IMR-90 (cell line): ENCODE measurements around the gene KRT76. TPM values are rescaled to one million over a fixed set of nuclear protein-coding genes. Genes with fewer than 3 reads are reported as not detected.

Experiments used
- ATAC-seq: fragments of 200-7000 bp; cut with Tn5 transposase; 2 replicates; pipeline ENCODE4 v1.9.1; 2020; ENCODE audit warnings: low read depth, mild to moderate bottlenecking, moderate library complexity
- BruUV-seq: library from RNA; stranded (reverse); fragments of 400-500 nt; replicated peaks from 2 replicates; lab custom pipeline; 2021; lab: Mats Ljungman, UMichigan
- CTCF ChIA-PET: fragments of 300-600 bp; formaldehyde crosslinking; extraction: SDS; loops from one replicate; lab custom pipeline; 2021; ENCODE audit warnings: antibody characterized with exemption; lab: Yijun Ruan, JAX
- POLR2A ChIA-PET: fragments of 300-600 bp; sonication (Branson Sonifier 250); formaldehyde crosslinking; loops from one replicate; lab custom pipeline; 2022; ENCODE audit warnings: antibody characterized with exemption; ENCODE audit not compliant: unreplicated experiment; lab: Charles Lee
- DNase-seq: peaks from one replicate; pipeline ENCODE4 v3.0.0; 2013
- H2AFZ ChIP-seq: replicated peaks from 2 replicates; pipeline ENCODE3; 2013; ENCODE audit warnings: low read length, mild to moderate bottlenecking; ENCODE audit not compliant: poor library complexity
- H2AK5ac ChIP-seq: 2 replicates; pipeline ENCODE4 v1.6.1; 2013; ENCODE audit warnings: low read depth, low read length, inconsistent platforms
- H2AK9ac ChIP-seq: replicated peaks from 2 replicates; pipeline ENCODE3; 2013; ENCODE audit warnings: mild to moderate bottlenecking, low read depth, low read length, moderate library complexity; ENCODE audit not compliant: poor library complexity
- H2BK120ac ChIP-seq: 2 replicates; pipeline ENCODE4 v1.6.1; 2013; ENCODE audit warnings: low read depth, low read length, inconsistent platforms
- H2BK15ac ChIP-seq: 3 replicates; pipeline ENCODE4 v1.6.1; 2013; ENCODE audit warnings: low read depth, low read length, inconsistent platforms
- H2BK20ac ChIP-seq: 2 replicates; pipeline ENCODE4 v1.6.1; 2013; ENCODE audit warnings: low read depth, mild to moderate bottlenecking, inconsistent platforms, low read length, moderate library complexity
- H2BK5ac ChIP-seq: 2 replicates; pipeline ENCODE4 v1.6.1; 2013; ENCODE audit warnings: mild to moderate bottlenecking, low read depth, low read length, inconsistent platforms; ENCODE audit not compliant: poor library complexity, severe bottlenecking
- H3K14ac ChIP-seq: replicated peaks from 2 replicates; pipeline ENCODE4 v1.6.1; 2013; ENCODE audit warnings: low read depth, low read length, inconsistent platforms
- H3K18ac ChIP-seq: 2 replicates; pipeline ENCODE4 v1.6.1; 2013; ENCODE audit warnings: low read depth, low read length, control low read depth
- H3K23ac ChIP-seq: 2 replicates; pipeline ENCODE4 v1.6.1; 2013; ENCODE audit warnings: low read depth, low read length, inconsistent platforms
- H3K27ac ChIP-seq: 2 replicates; pipeline ENCODE4 v1.5.1; 2013; ENCODE audit warnings: mild to moderate bottlenecking, control low read depth, low read length; ENCODE audit not compliant: insufficient read depth
- H3K27me3 ChIP-seq: 2 replicates; pipeline ENCODE4 v1.6.1; 2013; ENCODE audit warnings: low read length; ENCODE audit not compliant: control insufficient read depth, insufficient read depth
- H3K36me3 ChIP-seq: 2 replicates; pipeline ENCODE4 v1.6.1; 2013; ENCODE audit warnings: low read length, mixed read lengths; ENCODE audit not compliant: control insufficient read depth, insufficient read depth
- H3K4ac ChIP-seq: 2 replicates; pipeline ENCODE4 v1.6.1; 2013; ENCODE audit warnings: low read depth, low read length, inconsistent platforms
- H3K4me1 ChIP-seq: 2 replicates; pipeline ENCODE4 v1.6.1; 2013; ENCODE audit warnings: low read length, mixed read lengths; ENCODE audit not compliant: control insufficient read depth, insufficient read depth
- H3K4me2 ChIP-seq: 2 replicates; pipeline ENCODE4 v1.6.1; 2013; ENCODE audit warnings: low read depth, mild to moderate bottlenecking, control low read depth, low read length, moderate library complexity
- H3K4me3 ChIP-seq: 2 replicates; pipeline ENCODE4 v1.5.1; 2013; ENCODE audit warnings: low read depth, mild to moderate bottlenecking, control low read depth, low read length, moderate library complexity; ENCODE audit not compliant: insufficient read depth
- H3K56ac ChIP-seq: 2 replicates; pipeline ENCODE4 v1.6.1; 2013; ENCODE audit warnings: low read length, inconsistent platforms; ENCODE audit not compliant: insufficient read depth; ENCODE audit errors: extremely low read depth
- H3K79me1 ChIP-seq, 2 experiments: 2 replicates each; pipeline ENCODE4 v1.6.1; 2013; ENCODE audit warnings: low read length in 2 of 2, inconsistent platforms in 1 of 2, low read depth in 1 of 2
- H3K9ac ChIP-seq: 2 replicates; pipeline ENCODE4 v1.6.1; 2013; ENCODE audit warnings: low read depth, low read length, control low read depth
- H3K9me1 ChIP-seq: 2 replicates; pipeline ENCODE4 v1.6.1; 2013; ENCODE audit warnings: low read length, inconsistent platforms; ENCODE audit not compliant: insufficient read depth
- H3K9me3 ChIP-seq: 2 replicates; pipeline ENCODE4 v1.6.1; 2013; ENCODE audit warnings: low read length; ENCODE audit not compliant: control insufficient read depth, insufficient read depth
- H4K20me1 ChIP-seq: 2 replicates; pipeline ENCODE4 v1.6.1; 2013; ENCODE audit warnings: low read length, inconsistent platforms; ENCODE audit not compliant: insufficient read depth
- H4K5ac ChIP-seq: 2 replicates; pipeline ENCODE4 v1.6.1; 2013; ENCODE audit warnings: mild to moderate bottlenecking, low read depth, low read length, control low read depth
- H4K8ac ChIP-seq, 2 experiments: 2 replicates each; pipeline ENCODE4 v1.6.1; 2013; ENCODE audit warnings: low read depth in 2 of 2, low read length in 2 of 2, control low read depth in 1 of 2, inconsistent platforms in 1 of 2
- H4K91ac ChIP-seq: 2 replicates; pipeline ENCODE4 v1.6.1; 2013; ENCODE audit warnings: low read depth, low read length, inconsistent platforms; ENCODE audit not compliant: insufficient read depth
- BHLHE40 ChIP-seq: fragments of 150-350 bp; IDR thresholded peaks from 2 replicates; pipeline ENCODE4 v1.6.1; 2016; ENCODE audit warnings: mild to moderate bottlenecking, low read depth, low read length
- CEBPB ChIP-seq: IDR thresholded peaks from 2 replicates; pipeline ENCODE4 v1.6.1; 2012; ENCODE audit warnings: low read depth, low read length, improper control_type of control experiment
- CHD1 ChIP-seq: IDR thresholded peaks from 2 replicates; pipeline ENCODE4 v1.6.1; 2012; ENCODE audit warnings: low read depth, low read length, improper control_type of control experiment
- CTCF ChIP-seq: conservative IDR thresholded peaks from 2 replicates; pipeline ENCODE4 v1.5.1; 2012; ENCODE audit warnings: mild to moderate bottlenecking, low read depth, low read length, improper control_type of control experiment
- ELK1 ChIP-seq: fragments of 150-350 bp; IDR thresholded peaks from 2 replicates; pipeline ENCODE4 v1.6.1; 2016; ENCODE audit warnings: low read depth, mild to moderate bottlenecking, low read length, moderate library complexity, borderline replicate concordance
- FOS ChIP-seq: fragments of 150-350 bp; IDR thresholded peaks from 2 replicates; pipeline ENCODE4 v1.6.1; 2016; ENCODE audit warnings: low read depth, low read length
- MAFK ChIP-seq: IDR thresholded peaks from 2 replicates; pipeline ENCODE4 v1.6.1; 2012; ENCODE audit warnings: low read depth, low read length, improper control_type of control experiment
- MAZ ChIP-seq: IDR thresholded peaks from 2 replicates; pipeline ENCODE4 v1.6.1; 2012; ENCODE audit warnings: low read depth, mild to moderate bottlenecking, low read length, improper control_type of control experiment, moderate library complexity, borderline replicate concordance
- MXI1 ChIP-seq: IDR thresholded peaks from 2 replicates; pipeline ENCODE4 v1.6.1; 2012; ENCODE audit warnings: low read depth, mild to moderate bottlenecking, low read length, moderate library complexity, borderline replicate concordance
- NFE2L2 ChIP-seq: fragments of 150-350 bp; IDR thresholded peaks from 2 replicates; pipeline ENCODE4 v1.6.1; 2016; ENCODE audit warnings: low read depth, mild to moderate bottlenecking, low read length
- POLR2A ChIP-seq: IDR thresholded peaks from 2 replicates; pipeline ENCODE4 v1.6.1; 2012; ENCODE audit warnings: mild to moderate bottlenecking, low read depth, low read length
- RAD21 ChIP-seq: IDR thresholded peaks from 2 replicates; pipeline ENCODE4 v1.6.1; 2012; ENCODE audit warnings: low read length, improper control_type of control experiment
- RCOR1 ChIP-seq: IDR thresholded peaks from 2 replicates; pipeline ENCODE4 v1.6.1; 2012; ENCODE audit warnings: mild to moderate bottlenecking, low read length, improper control_type of control experiment; ENCODE audit not compliant: insufficient replicate concordance
- RFX5 ChIP-seq: IDR thresholded peaks from 2 replicates; pipeline ENCODE4 v1.8.0; 2012; ENCODE audit warnings: low read depth, mild to moderate bottlenecking, low read length, moderate library complexity
- SMC3 ChIP-seq: fragments of 150-350 bp; IDR thresholded peaks from 2 replicates; pipeline ENCODE4 v1.6.1; 2016; ENCODE audit warnings: low read depth, mild to moderate bottlenecking, antibody characterized with exemption, low read length, moderate library complexity
- WGBS, 2 experiments: methylation state at CpG; one replicate each; pipeline versions ENCODE4 v1.1.5 to v1.1.7; 2013; ENCODE audit warnings: missing lambda C conversion rate in 2 of 2; ENCODE audit not compliant: insufficient read length in 1 of 2; ENCODE audit errors: extremely low coverage in 2 of 2; 5-methylcytosine and 5-hydroxymethylcytosine counted together
- dilution Hi-C: fragments of 300-500 bp; cut with HindIII; formaldehyde crosslinking; loops from one replicate; pipeline ENCODE4 v1.14.3; 2018; ENCODE audit warnings: low sequenced_read_pairs; ENCODE audit not compliant: unreplicated experiment
- in situ Hi-C: fragments of 300-500 bp; cut with MboI; formaldehyde crosslinking; loops from 3 replicates; pipeline ENCODE4 v1.14.3; 2019; ENCODE audit warnings: low sequenced_read_pairs, inconsistent platforms, mixed read lengths
- intact Hi-C: fragments of 100-400 bp; cut with micrococcal nuclease; formaldehyde crosslinking; loops from 2 replicates; pipeline ENCODE4 v1.10.0; 2022
- polyA plus RNA-seq, 3 experiments: library from polyadenylated mRNA; depleted of rRNA; stranded (reverse); fragments of >200 nt; gene quantifications; 2 replicates each; pipeline ENCODE4 v1.2.3, GENCODE V29; 2012; ENCODE audit warnings: low replicate concordance in 1 of 3
- total RNA-seq: library from RNA; depleted of rRNA; stranded (reverse); fragments of >200 nt; gene quantifications from 2 replicates; pipeline ENCODE4 v1.2.3, GENCODE V29; 2012
- TF ChIP-seq, protein P1 (sequence below): fragments of 150-350 bp; IDR thresholded peaks from 2 replicates; pipeline ENCODE4 v1.6.1; 2017; ENCODE audit warnings: mild to moderate bottlenecking, antibody characterized with exemption, low read length, low read depth

Gene KRT76
- total and polyA plus RNA-seq, 2 of the 4 experiments (the other 2 are of a cell fraction), result not detected

- ATAC-seq, result no peak; the same call in 1 of the 2 replicates
- DNase-seq, result no peak
- no CpG with 5 or more reads among the region's 7 CpGs for WGBS, 2 experiments
- H3K4me3 ChIP-seq, result no peak overlapping the region
- no peak overlapping the region for H3K27ac ChIP-seq
- no peak overlapping the region for H2BK15ac ChIP-seq
- no peak overlapping the region for H3K56ac ChIP-seq
- peaks cover 46% of the 10 kb centered on the region for H3K27me3 ChIP-seq
- CTCF ChIA-PET, result interaction anchor here (0.6 kb wide), 1 partner anchor 629 kb away, joined by 3 read pairs; no protein-coding TSS in a partner anchor
- no peak overlapping the region for H3K4me2 ChIP-seq
- no peaks in the 10 kb centered on the region for H3K79me1 ChIP-seq
- no peak overlapping the region for H3K18ac ChIP-seq
- peaks cover 6% of the 10 kb centered on the region for H3K4me1 ChIP-seq
- intact Hi-C loops, result no loop called here
- no peaks in the 10 kb centered on the region for H3K9me3 ChIP-seq
- H3K23ac ChIP-seq, result no peak overlapping the region
- H2AK9ac ChIP-seq, result no peak overlapping the region
- no peak overlapping the region for H4K5ac ChIP-seq
- H4K8ac ChIP-seq, result no peak overlapping the region
- BruUV-seq, result no TSS peak
- H2BK5ac ChIP-seq, result no peak overlapping the region
- H3K14ac ChIP-seq, result no peak overlapping the region
- H3K9me1 ChIP-seq, result no peaks in the 10 kb centered on the region
- POLR2A ChIA-PET, result no interaction called here
- no peak overlapping the region for H2AFZ ChIP-seq
- no peak overlapping the region for H2AK5ac ChIP-seq
- no peak overlapping the region for H3K4ac ChIP-seq
- no peak overlapping the region for H2BK120ac ChIP-seq
- no peak overlapping the region for H4K91ac ChIP-seq
- in situ Hi-C loops, result no loop called here
- H3K36me3 ChIP-seq, result no peaks in the 10 kb centered on the region
- no peaks in the 10 kb centered on the region; the same call in 1 of the 2 replicates for H4K20me1 ChIP-seq
- TF ChIP-seq RFX5, result no peak
- TF ChIP-seq, protein P1, sequence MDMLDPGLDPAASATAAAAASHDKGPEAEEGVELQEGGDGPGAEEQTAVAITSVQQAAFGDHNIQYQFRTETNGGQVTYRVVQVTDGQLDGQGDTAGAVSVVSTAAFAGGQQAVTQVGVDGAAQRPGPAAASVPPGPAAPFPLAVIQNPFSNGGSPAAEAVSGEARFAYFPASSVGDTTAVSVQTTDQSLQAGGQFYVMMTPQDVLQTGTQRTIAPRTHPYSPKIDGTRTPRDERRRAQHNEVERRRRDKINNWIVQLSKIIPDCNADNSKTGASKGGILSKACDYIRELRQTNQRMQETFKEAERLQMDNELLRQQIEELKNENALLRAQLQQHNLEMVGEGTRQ, result no peak
- TF ChIP-seq RCOR1, result no peak
- no peak for TF ChIP-seq BHLHE40
- no peak for TF ChIP-seq RAD21
- TF ChIP-seq CHD1, result no peak
- no peak for TF ChIP-seq FOS
- no peak for TF ChIP-seq NFE2L2
- no peak for TF ChIP-seq MAZ
- TF ChIP-seq MXI1, result no peak
- no peak for TF ChIP-seq CTCF
- no peak for TF ChIP-seq ELK1
- TF ChIP-seq POLR2A, result no peak
- TF ChIP-seq CEBPB, result no peak
- no peak for TF ChIP-seq SMC3
- TF ChIP-seq MAFK, result no peak
- dilution Hi-C loops, result no loop called here
- H3K9ac ChIP-seq, result no peak overlapping the region
- no peak overlapping the region for H2BK20ac ChIP-seq
Observed at GRCh38 chr12:52818388-52818787, 41.2 kb upstream of the KRT76 start.
